Measurements from ENCODE around the gene FGFBP2.

Gene FGFBP2

DNA sequence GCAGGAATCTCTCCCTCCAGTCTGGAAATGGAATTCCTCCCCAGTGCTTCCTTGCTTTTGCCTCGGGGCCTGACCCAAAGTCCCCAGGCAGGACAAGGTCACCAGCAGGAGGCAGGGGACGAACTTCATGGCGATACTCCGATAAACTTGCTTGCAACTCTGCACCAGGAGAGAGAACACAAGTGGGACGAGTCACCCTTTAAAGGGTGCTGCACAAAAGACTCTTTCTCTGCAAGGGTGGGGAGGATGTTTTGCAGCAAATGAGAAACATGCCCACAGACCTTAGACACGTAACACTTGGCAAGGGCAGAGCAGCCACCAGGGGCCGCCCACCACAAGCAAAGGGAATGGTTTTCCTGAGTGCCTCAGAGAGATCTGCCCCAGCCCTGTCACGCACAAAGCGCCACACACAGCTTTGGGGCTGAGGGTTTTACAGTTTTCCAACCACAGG is at the start of gene FGFBP2:
Gene FGFBP2, minus strand, starts transcription at position 175 of the 451 bp plus-strand sequence. Its CDS starts 46 bp downstream, at position 129.
- DNase-seq = no peak

DNA sequence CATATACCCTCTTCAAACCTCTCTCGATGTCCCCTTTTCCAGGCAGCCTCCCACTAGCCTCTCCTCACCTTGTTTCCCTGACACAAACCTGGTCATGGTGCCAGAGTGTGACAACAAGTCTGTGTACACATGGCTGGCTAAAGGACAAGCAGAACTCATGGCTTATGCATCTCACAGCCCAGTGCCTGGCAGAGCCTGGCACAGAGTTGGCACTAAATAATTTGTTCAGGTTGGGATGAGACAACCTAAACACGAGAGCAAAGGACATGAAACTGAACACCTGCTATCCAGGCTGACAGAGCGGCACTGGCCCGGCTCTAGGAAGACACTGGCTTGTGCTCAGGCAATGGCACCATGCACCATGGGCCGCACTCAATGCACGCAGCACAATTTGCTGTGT is 48.2 kb upstream of the FGFBP2 start:
- DNase-seq = no peak

GRCh38 chr4:16009153-16009552 is 46.2 kb upstream of the FGFBP2 start:
- DNase-seq = no peak

DNA sequence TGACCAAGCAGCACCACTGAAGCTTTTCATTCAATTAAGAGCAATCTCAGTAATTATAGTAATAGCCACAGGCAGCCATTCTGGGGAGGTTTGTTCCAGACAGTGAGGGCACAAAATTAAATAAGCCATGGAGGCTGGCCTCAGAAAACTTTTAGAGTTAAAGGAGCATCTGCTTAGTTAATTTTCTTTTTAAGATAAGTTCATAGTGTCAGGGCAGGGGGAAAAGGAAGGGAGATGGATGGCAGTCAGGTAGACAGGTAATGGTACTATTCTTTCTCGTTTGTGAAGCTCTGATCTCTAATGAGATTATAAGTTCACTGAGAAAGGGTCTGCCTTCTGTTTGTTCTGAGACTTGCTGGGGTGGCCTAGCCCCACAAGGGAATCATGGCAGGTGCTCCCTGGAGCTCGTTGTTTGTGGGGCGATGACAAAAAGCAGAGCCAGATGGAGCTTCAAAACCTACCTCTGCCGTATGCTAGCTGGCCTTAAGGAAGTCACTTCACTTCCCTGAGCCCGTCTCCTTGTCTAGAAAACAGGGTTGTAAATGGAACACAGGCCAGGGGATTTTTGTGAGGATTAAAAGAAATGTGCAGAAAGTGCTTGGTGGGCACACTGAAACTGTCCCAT is 44.6 kb upstream of the FGFBP2 start:
- DNase-seq = no peak

- DNase-seq = no peak
Measured at GRCh38 chr4:16006771-16007446, 43.9 kb upstream of the FGFBP2 start.

- no peak for DNase-seq
Measured at GRCh38 chr4:16005676-16006075, 42.7 kb upstream of the FGFBP2 start.

DNA sequence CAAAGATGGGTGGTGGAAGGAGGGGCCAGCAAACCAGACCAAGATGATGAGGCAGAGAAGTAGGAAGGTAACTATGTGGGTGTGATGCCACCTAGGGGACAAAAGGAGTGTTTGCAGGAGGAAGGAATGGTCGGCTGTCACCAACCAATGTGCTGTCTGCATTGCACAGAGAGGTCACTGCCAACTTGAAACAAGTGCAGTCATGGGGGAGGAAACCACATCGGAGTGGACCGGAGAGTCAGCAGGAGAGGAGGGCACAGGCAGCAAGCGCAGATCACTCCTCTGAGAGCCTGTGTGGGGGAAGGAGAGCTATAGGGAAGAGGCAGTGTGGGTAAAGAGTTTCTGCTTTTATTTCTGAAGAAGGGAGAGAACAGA is 38.5 kb upstream of the FGFBP2 start:
- peak; percentile 63 for DNase-seq

DNA sequence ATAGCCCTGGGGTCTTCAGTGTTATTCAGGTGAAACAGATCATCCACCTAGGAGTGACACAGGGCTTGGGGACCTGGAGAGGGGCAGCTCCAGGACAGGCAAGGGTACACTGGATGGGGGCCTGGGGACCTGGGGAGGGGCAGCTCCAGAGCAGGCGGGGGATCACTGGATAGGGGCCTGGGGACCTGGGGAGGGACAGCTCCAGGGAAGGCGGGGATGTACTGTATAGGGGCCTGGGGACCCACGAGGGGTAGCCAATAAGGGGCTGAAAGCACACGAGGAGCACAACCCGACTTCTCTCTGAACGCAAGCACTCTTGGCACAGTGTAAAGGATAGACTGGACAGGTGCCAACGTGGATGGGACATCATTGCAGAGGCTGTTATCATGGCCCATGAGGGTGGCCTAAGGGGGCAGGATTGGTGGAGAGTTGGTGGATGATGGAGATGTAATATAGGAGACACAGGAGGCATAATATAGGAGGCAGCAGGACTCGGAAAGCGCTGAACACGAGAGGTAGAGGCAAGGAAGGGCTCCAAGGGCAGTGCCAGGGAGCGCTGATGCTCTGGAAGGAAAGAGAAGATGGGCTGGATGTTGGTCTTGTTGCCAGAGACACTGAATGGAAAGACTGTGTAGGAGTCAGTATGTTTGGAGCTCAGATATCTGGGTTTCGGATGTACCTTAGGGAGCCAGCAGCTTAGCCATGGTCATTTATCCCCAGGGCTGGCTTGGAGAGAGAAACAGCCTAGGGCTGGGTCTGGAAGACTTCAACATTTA is 37.9 kb upstream of the FGFBP2 start:
- no peak for DNase-seq

DNA sequence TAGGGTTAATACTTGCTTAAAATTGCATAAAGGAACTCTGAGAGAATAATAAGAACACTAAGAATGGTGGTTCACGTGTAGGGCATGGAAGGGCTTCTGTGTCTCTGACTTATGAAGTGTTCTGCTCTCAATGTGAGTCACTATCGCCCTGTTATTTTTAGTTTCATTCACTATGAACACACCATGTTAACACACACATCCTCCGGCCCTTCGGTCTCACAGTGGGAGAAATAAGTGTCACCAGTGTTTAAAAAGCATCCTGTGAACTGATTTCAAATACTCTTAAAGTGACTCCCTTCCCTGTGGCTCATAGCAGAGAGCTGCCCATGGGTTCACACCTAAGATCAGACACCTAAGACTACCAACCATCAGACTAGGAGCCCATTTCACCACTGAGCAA is 33.8 kb upstream of the FGFBP2 start:
- no peak for DNase-seq

DNA sequence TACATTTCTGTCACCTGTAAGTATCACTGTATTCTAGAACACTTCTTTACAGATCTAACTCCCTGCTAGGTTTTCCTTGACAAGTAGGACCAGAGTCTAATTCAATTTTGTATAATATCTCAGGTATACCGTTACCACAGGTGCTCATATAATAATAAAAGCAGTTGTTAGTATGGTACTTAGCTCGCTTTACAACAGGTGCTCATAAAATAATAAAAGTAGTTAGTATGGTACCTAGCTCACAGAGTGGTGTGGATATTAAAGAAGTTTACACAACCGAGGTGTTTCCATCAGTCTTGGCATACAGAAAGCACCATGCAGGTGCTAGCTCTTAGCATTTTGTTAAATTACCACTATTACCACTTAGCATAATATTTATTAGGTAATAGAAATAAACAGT is 32.9 kb upstream of the FGFBP2 start:
- DNase-seq = no peak

DNA sequence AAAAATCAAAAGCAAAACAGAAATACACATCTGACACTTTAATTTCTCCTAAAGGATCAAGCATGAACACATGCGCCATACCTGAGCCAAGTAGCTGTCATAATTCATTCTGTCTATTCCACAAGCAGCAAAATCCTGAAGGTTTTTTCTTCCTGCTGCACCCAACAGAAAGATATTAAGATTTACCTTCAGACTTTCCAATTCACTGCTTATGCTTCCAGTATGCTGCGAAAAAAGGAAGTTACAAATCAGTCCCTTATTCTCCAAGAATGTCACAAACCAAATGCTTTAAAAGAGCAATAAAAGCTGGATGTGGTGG is 29.2 kb upstream of the FGFBP2 start:
- no peak for DNase-seq

DNA sequence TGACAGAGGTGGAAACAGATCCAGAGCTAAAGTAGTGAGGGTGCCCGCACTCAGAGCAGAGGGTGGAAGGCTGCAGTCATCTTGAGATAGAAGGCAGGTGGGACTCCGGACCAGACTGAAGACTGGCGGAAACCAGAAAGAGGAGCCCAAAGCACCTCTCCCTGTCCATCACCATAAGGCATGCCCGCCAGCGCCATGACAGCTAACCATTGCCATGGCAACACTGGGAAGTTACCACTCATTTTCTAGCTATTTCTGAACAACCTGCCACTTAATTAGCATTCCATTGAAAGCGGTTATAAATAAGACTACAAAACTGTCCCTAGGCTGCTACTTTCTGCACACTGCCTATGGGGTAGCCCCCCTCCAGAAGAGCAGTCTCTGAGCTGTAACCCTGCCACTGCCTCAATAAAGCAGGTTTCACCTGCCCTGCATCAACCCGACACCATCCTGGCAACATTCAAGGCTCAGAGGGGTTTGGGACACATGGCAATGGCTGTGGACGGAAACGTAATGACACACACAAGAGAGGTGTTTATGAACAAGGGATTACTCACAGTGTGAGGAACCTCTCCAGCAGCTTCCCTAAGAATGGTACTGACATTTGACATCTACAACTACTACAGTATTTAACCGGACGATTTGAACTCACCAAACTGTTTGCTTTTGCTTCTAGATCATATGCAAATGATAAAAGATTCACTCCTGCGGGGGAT is 27.8 kb upstream of the FGFBP2 start:
- DNase-seq = no peak

DNA sequence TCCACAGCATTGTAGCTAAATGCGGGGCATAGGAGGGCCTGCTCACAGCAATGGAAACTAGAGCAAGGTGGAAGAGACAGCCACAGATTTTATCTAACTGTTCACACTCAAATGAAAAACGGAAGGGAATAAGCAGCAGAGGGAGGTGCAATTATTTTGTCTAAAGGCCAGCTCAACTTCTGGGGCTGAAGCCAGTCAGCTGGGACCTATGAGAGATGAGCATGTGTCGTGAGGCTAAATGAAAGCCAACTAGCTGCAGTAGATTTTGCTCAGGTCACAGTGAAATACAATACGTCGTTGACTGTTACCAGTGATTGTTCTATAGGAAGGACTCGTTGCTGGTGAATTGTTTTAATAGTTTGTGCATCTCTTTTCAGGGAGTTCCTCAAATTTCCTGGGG is 26.4 kb upstream of the FGFBP2 start:
- DNase-seq = no peak

DNA sequence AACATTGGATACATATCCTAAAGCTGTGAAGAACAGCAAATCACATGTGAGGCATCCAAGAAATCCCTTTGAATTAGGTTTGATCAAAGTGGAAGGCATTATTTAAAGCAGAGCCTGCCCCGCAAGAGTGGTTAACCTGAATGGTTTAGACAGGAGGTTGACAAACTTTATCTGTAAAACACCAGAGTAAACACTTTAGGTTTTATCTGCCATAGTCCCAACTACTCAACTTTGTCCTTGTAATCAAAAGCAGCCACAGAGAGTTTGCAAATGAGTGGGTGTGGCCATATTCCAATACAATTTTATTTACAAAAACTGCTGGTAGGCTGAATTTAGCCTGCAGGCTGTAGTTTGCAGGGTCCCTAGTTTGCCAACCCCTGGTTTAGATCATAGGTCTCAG is 25.2 kb upstream of the FGFBP2 start:
- no peak for DNase-seq

DNA sequence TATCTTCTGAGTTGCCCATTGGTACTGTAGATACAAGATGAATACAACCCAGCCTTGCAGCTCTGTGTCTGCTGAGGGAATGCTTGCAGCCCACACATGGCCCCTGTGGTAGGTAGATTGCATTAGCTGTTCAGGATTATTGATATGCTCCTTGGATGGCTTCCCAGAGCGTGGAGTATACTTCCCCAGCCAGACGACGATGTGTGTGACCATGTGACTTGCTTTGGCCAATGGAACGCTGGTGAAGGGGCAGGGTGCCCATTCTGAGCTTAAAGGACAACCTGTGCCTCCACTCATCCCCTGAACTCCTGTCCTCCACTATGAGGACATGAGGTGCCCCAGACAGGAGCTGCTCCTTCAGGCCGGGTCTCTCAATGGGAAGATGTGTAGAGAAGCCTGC is 23.9 kb upstream of the FGFBP2 start:
- no peak for DNase-seq

DNA sequence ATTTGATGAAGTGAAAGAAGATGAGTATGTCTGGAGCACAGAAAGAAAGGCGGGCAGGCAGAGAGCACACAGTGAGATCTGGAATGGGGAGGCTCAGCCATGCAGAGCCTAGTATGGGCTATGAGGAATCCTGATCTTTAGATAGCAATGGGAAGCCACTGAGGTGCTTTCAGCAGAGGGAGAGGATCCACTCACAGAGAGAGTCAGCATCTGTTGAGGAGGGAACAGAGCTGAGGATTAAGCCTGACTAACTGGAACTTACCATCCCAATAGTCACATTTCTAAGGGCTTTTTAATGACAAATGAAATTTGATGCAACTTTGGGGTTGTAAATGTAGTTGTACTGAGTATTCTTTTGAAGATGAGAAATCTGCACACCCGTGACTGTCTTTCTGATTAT is 20.6 kb upstream of the FGFBP2 start:
- DNase-seq = no peak

GRCh38 chr4:15982842-15983524 is 20.0 kb upstream of the FGFBP2 start:
- DNase-seq = no peak

GRCh38 chr4:15976456-15977447 is 13.8 kb upstream of the FGFBP2 start:
- DNase-seq = peak; percentile 65

- DNase-seq = no peak
Measured at GRCh38 chr4:15971068-15971801, 8.3 kb upstream of the FGFBP2 start.

GRCh38 chr4:15968551-15969300 is 5.8 kb upstream of the FGFBP2 start:
- DNase-seq = no peak
